HG03103 (cell line): ENCODE measurements around the gene PTGDR.

Source experiments
- ATAC-seq: cut with Tn5 transposase; IDR thresholded peaks from one replicate; pipeline ENCODE4 v1.9.1; 2021; ENCODE audit warnings: low read depth; ENCODE audit not compliant: unreplicated experiment

Gene PTGDR

DNA sequence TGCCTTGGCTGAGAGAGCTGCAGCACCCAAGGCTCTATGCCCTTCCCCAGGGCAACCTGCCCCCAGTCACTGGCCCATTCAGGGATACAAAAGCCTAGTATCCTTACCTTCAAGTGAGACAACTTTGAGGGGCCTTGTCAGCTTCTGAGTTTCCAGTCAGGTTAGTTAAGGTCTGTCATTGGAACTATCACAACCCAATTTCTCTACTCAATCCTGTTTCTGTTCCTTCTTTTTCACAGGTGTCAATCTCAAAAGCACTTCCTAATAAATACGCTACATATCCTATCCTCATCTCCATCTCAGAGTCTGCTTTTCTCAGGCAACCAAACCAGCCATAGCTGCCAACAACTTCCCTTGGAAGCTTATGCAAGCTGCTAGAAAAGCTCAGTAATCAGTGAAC lies 4.9 kb upstream of the PTGDR start:
- ATAC-seq = no peak

DNA sequence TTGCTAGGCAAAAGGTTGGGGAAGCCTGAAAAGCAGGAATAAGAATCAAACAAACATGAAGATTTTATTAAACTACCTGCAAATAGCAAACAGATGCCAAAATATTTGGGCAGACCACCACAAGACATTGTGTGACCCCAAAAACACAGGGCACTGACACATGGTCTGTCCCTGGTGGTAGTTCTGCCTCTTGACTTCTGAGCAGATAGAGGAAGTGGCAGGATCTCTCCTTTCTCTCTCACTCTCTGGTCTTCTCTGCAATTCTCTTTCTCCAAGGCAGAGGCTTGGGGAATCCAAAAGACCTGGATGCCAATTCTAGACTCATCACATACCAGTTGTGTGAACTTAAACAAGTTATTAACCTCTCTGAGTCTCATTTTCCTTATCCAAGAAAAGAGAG lies 4.3 kb upstream of the PTGDR start:
- ATAC-seq = no peak

DNA sequence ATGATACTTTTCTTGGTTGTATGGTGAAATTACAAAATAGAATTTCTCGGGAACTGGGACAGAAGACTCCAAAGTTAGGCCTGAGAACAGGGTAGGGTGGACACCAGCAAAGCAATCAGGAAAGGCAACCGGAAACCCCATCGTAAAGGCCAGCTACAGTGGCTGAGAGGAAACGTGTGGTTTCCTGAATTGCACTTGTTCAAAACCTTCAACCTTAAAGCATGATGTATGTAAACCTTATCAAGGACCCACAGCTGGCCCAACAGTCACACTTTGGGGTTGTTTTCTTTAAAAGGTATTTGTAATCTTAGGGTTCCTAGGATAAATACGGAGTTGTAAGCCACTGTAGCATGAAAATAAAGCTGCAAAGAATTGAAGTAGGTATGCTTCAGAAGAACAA lies 2.2 kb upstream of the PTGDR start:
- no peak for ATAC-seq

DNA sequence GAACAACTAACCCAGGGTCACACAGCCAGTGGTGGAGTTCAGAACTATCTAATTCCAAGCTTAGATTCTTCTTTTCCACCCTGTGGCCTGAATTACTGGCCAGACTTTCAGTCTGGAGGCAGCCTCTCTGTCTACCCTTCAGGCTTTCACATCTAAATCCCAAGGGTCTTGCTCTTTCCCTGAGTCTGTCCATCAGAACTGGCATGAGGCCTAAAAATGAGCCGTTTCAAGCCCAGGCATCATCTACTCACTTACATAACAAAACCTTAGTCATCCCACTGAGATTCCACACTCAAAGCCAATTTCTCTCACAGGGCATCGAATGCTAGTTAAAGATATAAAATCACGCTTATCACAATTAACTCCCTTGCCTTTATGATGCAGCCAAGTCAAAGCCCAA lies 1.3 kb upstream of the PTGDR start:
- no peak for ATAC-seq

DNA sequence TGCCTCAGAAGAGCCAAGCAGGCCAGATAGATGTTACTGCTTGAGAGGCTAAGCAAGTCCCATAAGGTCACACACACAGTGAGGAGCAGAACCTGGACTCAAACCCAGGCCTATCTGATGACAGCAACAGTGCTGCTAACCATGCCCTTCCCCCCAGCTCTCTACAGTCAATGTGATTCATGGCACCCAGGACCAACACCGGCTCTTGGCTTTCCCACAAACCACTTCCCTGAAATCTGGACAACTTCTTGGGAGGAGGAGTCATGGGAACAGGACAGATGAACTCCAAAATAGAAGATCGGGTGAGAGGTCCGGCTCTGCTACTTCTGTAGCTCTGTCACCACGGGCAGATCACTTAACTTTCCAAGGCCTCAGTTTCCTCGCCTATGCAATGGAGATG lies 716 bp upstream of the PTGDR start:
- ATAC-seq = no peak

DNA sequence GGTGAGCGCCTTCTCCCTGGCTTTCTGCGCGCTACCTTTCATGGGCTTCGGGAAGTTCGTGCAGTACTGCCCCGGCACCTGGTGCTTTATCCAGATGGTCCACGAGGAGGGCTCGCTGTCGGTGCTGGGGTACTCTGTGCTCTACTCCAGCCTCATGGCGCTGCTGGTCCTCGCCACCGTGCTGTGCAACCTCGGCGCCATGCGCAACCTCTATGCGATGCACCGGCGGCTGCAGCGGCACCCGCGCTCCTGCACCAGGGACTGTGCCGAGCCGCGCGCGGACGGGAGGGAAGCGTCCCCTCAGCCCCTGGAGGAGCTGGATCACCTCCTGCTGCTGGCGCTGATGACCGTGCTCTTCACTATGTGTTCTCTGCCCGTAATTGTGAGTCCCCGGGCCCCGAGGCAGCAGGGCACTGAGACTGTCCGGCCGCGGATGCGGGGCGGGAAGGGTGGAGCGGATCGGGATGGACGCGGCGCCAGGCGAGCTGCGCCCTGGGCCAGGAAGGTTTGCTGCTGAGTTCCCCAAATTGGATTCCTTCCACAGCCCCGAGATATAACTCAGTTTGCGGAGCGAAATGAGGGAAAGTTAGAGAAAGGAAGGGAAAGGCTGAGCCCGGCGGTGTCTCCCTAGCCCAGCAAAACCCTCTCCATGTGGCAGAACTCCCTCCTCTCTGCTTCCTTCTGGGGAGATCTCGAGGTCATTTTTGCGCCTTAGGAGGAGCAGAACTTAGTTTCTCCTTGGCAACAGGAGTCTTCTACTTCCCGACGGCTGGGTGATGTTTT lies 972 bp downstream of the PTGDR start:
- no peak for ATAC-seq

DNA sequence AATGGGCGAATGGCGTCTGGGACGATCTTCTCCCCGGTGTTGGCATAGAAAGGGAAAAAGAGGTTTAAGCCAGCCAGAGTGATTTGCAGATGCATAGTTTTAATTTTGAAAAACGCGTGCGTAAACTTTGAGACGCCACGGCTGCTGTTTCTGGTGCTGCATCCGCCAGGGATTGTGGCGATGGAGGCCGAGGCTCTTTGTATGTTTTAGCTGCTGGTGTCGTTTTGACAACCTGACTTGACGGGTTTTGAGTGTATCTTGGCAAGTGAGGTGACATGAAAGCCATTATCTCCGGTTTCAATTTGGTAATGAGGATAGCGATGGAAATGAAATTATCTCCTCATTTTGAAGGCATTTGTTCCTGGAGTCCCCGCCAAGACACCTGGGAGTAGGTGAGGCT lies 1.6 kb downstream of the PTGDR start:
- ATAC-seq = no peak

DNA sequence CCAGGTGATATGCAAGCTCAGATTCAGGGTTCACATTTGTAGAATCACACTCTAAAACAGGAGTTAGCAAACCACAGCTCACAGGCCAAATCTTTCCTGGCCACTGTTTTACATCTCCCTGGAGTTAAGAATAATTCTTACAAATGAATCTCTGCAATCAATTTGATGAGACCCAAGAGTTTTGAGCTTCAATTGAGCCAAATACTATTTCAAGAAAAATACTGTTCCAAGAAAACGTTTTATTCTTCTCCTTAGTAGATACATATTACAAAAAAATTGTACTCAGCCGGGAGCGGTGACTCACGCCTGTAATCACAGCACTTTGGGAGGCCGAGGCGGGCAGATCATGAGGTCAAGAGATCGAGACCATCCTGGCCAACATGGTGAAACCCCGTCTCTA lies 2.5 kb downstream of the PTGDR start:
- ATAC-seq = no peak

DNA sequence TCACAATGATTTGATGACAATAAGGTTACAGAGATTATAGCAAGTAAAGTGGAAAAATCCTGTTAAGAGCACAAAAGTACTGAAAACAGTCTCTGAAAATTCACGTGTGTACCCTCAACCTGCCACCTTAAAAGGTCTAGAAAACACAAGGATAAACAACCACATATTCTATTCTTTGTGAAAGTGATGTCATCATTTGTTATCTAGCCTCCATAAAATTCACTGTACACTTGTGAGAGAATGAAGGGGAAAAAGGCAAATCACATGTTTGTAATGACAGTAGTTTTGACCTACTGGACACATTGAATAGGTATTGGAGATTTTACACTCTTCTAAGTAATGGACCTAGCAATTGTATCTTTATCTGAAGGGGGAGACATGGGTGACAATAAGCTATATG lies 4.0 kb downstream of the PTGDR start:
- ATAC-seq = no peak

DNA sequence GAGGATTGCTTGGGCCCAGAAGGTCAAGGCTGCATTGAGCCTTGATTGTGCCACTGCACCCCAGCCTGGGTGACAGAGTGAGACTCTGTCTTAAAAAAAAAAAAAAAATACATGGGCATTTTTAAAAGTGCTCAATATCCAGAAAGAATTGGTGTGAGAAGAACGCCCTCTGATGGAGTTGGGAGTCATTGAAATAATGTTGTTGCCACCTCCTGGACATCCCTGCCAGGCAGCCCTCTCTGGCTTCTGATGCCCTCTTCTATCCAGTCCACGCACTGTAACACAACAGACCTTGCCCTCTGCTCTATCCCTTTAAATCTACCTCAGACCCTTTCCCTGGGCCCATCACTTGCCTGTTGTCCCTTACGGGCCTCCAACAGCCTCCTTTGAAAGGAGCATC lies 4.9 kb downstream of the PTGDR start:
- ATAC-seq = no peak

DNA sequence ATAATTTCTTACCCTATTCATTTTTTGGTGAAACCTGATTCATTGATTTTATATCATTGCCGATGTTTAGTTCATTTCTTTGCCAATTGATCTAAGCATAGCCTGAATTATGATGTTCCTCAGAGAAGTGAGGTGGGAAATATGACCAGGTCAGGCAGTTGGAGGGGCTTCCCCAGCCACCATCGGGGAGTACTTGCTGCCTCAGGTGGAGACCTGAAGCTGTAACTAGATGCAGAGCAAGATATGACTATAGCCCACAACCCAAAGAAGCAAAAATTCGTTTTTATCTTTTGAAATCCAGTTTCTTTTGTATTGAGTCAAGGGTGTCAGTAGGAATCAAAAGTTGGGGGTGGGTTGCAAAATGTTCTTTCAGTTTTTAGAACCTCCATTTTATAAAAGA lies 7.9 kb downstream of the PTGDR start:
- no peak for ATAC-seq

DNA sequence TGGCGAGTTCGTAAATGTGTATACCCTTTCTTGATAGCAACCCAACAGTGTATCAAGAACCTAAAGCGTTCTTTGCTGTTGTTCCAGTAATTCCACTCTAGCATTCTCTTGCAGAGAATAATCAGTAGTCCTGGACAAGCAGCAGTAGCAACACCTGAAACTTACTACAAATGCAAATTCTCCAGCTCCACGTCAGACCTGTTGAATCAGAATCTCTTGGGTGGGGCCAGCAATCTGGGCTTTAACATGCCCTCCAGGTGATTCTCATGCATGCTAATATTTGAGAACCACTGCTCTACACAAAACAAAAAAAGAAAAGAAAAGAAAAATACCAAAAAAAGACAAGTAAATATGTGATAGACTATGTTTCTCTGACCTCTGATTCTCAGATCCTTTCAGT lies 10.1 kb downstream of the PTGDR start:
- ATAC-seq = no peak

DNA sequence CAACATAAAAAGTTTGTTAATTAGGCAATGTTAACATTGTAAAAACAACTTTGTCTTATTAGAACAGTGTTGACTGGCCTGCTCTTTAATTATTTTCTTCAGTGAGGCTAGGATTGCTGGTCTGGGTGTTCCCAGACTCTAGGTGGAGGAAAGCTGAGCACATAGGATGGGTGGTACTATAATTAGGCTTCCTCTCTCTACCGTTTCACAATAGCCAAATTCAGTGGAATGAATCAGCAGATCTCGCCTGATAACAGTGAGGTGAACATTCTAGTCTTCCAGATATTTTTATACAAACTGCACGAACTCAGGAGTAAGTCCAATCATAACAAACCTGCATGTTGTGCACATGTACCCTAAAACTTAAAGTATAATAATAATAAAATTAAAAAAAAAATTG lies 11.9 kb downstream of the PTGDR start:
- no peak for ATAC-seq

DNA sequence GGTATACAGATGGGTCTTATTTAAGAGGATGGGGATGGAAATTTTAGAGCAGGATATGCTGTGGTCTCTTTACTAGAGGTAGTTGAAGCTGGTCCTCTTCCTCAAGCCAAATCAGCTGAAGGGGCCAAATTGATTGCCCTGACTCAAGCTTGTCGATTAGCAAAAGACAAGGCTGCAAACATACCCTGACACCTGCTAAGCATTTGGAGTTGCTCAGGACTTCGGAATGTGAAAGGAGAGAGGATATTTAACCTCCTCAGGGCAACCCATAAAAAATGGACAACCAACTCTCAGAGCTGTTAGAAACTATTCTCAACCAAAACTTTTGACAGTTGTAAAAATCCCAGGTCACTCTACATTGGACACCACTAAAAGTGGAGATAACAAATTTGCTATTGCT lies 15.6 kb downstream of the PTGDR start:
- ATAC-seq = no peak

DNA sequence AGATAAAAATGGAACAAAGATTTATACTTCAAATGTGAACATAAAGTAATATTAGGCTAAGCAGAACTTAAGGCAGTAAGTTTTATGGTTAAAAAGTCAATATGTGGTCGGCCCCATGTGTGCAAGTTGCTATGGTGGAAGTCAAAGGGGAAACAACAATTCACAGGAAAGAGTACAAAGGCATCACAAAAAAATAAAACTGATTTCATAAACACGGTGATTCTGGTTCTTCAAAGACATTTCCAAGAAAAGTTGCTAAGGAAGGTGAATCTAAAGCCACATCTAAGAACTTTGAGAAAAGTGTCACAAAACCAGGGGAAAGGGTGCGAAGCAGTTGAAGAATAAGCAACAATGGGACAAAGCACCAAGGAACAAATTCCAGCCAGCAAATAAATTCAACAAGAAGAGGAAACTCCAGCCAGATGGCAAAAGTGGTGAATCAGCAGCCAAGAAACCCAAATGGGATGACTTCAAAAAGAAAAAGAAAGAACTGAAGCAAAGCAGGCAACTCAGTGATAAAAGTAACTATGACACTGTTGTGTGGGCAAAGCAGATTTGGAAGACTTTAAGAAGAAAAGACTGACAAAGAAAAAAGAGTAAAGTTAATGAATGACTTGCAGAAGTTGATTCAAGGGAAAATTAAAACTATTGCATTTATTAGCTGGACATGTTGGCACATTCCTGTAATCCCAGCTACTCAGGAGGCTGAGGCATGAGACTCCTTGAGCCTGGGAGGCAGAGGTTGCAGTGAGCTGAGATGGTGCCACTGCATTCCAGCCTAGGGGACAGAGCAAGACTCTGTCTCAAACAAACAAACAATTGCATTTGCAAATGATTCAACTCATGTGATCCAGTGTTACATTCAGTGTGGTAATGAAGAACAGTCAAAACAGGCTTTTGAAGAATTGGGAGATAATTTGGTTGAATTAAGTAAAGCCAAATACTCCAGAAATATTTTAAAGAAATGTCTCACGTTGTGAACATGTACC lies 19.5 kb downstream of the PTGDR start:
- no peak for ATAC-seq

DNA sequence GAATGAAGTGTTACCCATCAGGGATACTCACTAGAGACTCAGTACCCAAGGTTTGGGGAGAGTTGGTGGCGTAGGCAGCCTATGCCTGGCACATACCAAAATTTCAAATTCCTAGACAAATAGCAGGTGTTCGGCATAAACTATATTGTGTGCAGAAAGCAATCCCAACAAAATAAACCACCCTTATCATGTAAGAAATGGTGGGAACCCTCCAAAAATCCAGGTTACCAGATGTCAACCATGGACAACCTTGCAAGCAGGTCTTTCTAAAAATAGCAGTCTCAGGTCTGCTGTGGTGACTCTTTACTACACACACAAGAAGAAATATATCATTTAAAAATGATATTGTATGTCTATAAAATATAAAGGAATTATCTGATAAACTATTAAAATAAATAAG lies 28.9 kb downstream of the PTGDR start:
- ATAC-seq = no peak

DNA sequence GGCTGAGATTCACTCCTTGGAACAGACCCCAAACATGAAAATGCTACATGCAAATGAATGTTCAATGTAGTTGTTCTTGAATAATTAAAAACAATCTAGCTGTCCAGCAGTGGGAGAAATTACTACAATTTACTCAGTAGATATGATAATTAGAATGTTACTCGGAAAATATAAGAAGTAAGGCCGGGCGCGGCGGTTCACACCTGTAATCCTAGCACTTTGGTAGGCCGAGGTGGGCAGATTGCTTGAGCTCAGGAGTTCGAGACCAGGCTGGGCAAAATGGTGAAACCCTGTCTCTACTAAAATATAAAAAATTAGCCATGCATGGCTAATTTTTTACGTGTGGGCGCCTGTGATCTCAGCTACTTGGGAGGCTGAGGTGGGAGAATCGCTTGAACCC lies 31.3 kb downstream of the PTGDR start:
- ATAC-seq = no peak

DNA sequence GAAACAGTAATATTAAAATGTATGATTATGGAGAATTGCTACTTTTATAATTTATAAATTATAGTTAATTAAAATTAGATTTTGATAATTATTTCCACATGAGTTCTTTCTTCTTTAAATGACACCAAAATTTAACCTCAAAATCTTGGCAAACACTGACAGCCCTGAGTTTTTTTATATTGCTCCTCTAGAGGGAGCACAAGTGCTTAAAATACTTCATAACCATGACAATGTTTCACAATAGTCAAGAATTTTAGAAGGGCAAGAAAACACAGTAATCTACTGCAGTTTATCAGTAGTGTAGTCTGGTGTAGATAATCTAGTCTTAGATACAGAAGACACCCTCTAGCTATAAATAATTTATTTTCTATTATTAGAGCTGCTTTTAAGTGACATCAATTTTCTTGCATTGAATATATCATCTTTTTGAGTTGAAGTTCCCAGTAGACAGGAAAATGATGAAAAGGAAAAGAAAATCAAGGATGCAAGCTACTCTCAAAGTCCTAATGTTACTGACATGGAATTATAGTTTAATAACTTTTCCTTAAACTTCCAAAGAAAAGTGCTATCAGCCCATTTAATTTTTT lies 32.3 kb downstream of the PTGDR start:
- ATAC-seq = no peak

DNA sequence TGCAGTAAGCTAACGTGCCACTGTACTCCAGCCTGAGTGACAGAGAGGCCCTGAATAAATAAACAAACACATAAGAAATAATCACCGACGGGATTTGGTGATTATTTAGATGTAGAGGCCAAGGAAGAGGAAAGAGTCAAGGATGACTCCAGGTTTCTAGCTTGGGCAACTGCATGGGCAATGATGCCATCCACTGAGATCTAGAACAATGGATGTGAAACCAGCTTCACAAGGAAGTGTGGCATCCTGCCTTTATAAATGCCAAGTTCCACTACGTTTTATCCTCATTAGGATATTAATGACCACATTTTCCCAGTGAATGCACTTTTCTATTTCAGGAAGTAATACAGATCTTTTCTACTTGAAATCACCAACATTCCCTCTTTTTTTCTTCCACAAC lies 35.7 kb downstream of the PTGDR start:
- ATAC-seq = no peak

DNA sequence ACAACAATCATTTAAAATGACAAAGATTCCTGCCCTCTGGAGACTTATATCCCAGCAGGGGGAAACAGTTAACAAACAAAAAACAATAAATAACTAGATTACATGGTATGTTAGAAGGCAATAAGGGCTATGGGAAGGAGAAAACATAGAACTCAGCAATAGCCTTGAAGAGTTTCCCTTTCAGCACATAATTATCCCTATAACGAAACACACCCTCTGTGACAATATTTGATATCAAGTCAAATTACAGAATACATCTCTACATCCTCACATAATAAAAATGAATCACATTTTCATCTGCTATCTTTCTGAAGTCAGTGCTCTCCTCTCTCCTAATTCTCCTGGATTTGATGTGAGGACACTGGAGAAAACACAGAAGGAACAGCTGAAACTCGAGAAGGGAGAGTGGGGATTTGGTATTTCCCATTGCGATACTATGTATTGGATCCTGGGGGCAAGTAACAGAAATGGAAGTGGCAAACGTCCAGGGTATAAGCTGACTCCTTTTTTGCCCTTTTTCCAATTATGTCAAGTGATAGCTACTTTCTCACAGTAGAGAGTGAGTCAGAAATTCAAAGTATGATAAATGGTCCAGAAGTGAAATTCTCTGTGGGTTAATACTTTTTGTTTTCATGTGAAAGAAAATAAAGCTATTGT lies 36.9 kb downstream of the PTGDR start:
- ATAC-seq = no peak

DNA sequence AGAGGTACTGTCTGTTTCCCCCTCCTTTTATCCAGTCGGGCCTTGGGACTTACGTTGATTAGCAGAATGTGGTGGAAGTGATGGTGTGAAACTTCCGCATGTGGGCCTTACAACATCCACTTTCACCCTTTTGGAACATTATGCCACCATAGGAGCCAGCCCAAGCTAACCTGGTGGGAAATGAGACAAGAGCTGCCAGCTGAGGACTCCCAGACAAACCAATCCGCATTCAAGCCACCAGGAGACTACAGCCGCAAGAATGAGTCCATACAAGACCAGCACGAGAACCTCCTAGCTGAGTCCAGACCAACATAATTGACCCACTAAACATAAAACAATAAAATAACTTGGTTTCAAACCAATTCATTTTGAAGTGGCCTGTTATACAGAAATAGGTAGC lies 37.5 kb downstream of the PTGDR start:
- ATAC-seq = no peak
